Measurements from ENCODE around the gene RASGRP4. TPM values are rescaled to one million over a fixed set of nuclear protein-coding genes. Genes with fewer than 3 reads are reported as not detected.

RASGRP4 gene
- total RNA-seq, 1 experiment from 2014 or later, result not detected

- no peak for TF ChIP-seq SIN3A (IDR thresholded peaks at IDR 0.05; ENCODE audit: borderline replicate concordance, insufficient read depth, low read depth, low read length)
- TF ChIP-seq CTCF (IDR thresholded peaks at IDR 0.05), result no peak
- no peak for TF ChIP-seq REST (IDR thresholded peaks at IDR 0.05; ENCODE audit: insufficient read depth in 1 of 2, low read depth in 2 of 2, low read length in 1 of 2)
- TF ChIP-seq TCF7L2 (IDR thresholded peaks at IDR 0.05; ENCODE audit: low read depth, low read length), result no peak
- no peak for TF ChIP-seq POLR2AphosphoS5 (IDR thresholded peaks at IDR 0.05; ENCODE audit: low read depth, low read length)
- in situ Hi-C loops (cut with HindIII; ENCODE audit: low pct_unique_long_range_greater_than_20kb, low sequenced_read_pairs), result no loop called here
- Histone ChIP-seq H3K4me3 (ENCODE audit: low read depth in 2 of 2, low read length in 2 of 2) (no peak overlapping the region), H3K27ac (ENCODE audit: low read length) (no peak overlapping the region), H3K9me3 (ENCODE audit: control insufficient read depth, insufficient read depth, low read depth, low read length) (no peaks in the 10 kb centered on the region), H3K27me3 (ENCODE audit: control insufficient read depth, insufficient read depth, low read length) (no peaks in the 10 kb centered on the region), H3K36me3 (ENCODE audit: control insufficient read depth, insufficient read depth, low read length) (no peaks in the 10 kb centered on the region), H3K4me1 (ENCODE audit: control insufficient read depth, insufficient read depth, low read length) (peaks cover 3% of the 10 kb centered on the region; the same call in 1 of the 2 replicates)
- ATAC-seq, result no peak
- no TSS peak for BruUV-seq (replicated peaks)
- ChIA-PET CTCF (no interaction called here), POLR2A (interaction anchor here (0.6 to 1.3 kb wide), 3 partner anchors 12 to 25 kb away, joined by 3 read pairs; partner anchors contain the start of genes GGN and PSMD8)
- intact Hi-C loops (cut with micrococcal nuclease; ENCODE audit: unreplicated experiment), result no loop called here
- DNase-seq (ENCODE audit: low read depth, low spot score), result no peak
These were observed 26.5 kb downstream of the RASGRP4 start for GRCh38 chr19:38399537-38399936.

- Histone ChIP-seq H3K27ac (ENCODE audit: low read length) (no peak overlapping the region), H3K4me3 (ENCODE audit: low read depth in 2 of 2, low read length in 2 of 2) (no peak overlapping the region), H3K27me3 (ENCODE audit: control insufficient read depth, insufficient read depth, low read length) (no peaks in the 10 kb centered on the region), H3K36me3 (ENCODE audit: control insufficient read depth, insufficient read depth, low read length) (no peaks in the 10 kb centered on the region), H3K4me1 (ENCODE audit: control insufficient read depth, insufficient read depth, low read length) (peaks cover 3% of the 10 kb centered on the region; the same call in 1 of the 2 replicates), H3K9me3 (ENCODE audit: control insufficient read depth, insufficient read depth, low read depth, low read length) (no peaks in the 10 kb centered on the region)
- CTCF ChIA-PET, result no interaction called here
- POLR2A ChIA-PET, result interaction anchor here (0.6 kb wide), 1 partner anchor 21 kb away, joined by 3 read pairs; no protein-coding TSS in a partner anchor
- ATAC-seq (no peak), DNase-seq (ENCODE audit: low read depth, low spot score) (no peak)
- intact Hi-C loops (cut with micrococcal nuclease; ENCODE audit: unreplicated experiment) (no loop called here), in situ Hi-C loops (cut with HindIII; ENCODE audit: low pct_unique_long_range_greater_than_20kb, low sequenced_read_pairs) (no loop called here)
- no TSS peak for BruUV-seq (replicated peaks)
- TF ChIP-seq CTCF (IDR thresholded peaks at IDR 0.05), result no peak
- no peak for TF ChIP-seq REST (IDR thresholded peaks at IDR 0.05; ENCODE audit: insufficient read depth in 1 of 2, low read depth in 2 of 2, low read length in 1 of 2)
- TF ChIP-seq TCF7L2 (IDR thresholded peaks at IDR 0.05; ENCODE audit: low read depth, low read length), result no peak
- TF ChIP-seq POLR2AphosphoS5 (IDR thresholded peaks at IDR 0.05; ENCODE audit: low read depth, low read length), result no peak
- TF ChIP-seq SIN3A (IDR thresholded peaks at IDR 0.05; ENCODE audit: borderline replicate concordance, insufficient read depth, low read depth, low read length), result no peak
These were observed 26.9 kb downstream of the RASGRP4 start for GRCh38 chr19:38399081-38399480.
